Measurements from ENCODE around the gene TENT4A. TPM values are rescaled to one million over a fixed set of nuclear protein-coding genes. Genes with fewer than 3 reads are reported as not detected.
A peak's percentile ranks its signal among the peaks of the same experiment; 100 is the strongest.

Gene TENT4A
- total RNA-seq, 1 experiment from 2014 or later: 39.3 TPM

GRCh38 chr5:6712142-6712576 lies 1.1 kb upstream of the TENT4A start:
- TF ChIP-seq EZH2 (IDR thresholded peaks at IDR 0.05; ENCODE audit: low read length, unreplicated experiment): no peak
- TF ChIP-seq EZH2phosphoT487 (IDR thresholded peaks at IDR 0.05; ENCODE audit: borderline replicate concordance, low read length): no peak
- peak; percentile 38; the same call in 1 of the 2 replicates for TF ChIP-seq CTCF (conservative IDR thresholded peaks at IDR 0.05; ENCODE audit: low read depth, low read length)
- peaks cover 28% of the 10 kb centered on the region for H3K4me1 ChIP-seq (ENCODE audit: insufficient read depth, low read length)
- peak; percentile 26 for ATAC-seq
- peaks cover 26% of the 10 kb centered on the region for H4K20me1 ChIP-seq (ENCODE audit: low read length)
- intact Hi-C loops (cut with micrococcal nuclease): loop anchor here (2.0 kb wide), 1 partner anchor 33 kb away; no protein-coding TSS in a partner anchor
- H3K9me2 ChIP-seq (replicated peaks; ENCODE audit: low read length): no peaks in the 10 kb centered on the region
- H3F3A ChIP-seq (ENCODE audit: low read length, unreplicated experiment): no peaks in the 10 kb centered on the region
- TSS peak; percentile 91 for BruUV-seq (replicated peaks)
- H3K4me2 ChIP-seq (ENCODE audit: low read length): peak overlapping the region; percentile 85
- no peaks in the 10 kb centered on the region for H3K9me3 ChIP-seq (ENCODE audit: low read length)
- peak overlapping the region; percentile 86 for H3K27ac ChIP-seq (ENCODE audit: low read length)
- no peaks in the 10 kb centered on the region for H3K27me3 ChIP-seq (ENCODE audit: low read length)
- H3K36me3 ChIP-seq (ENCODE audit: low read depth, low read length): no peaks in the 10 kb centered on the region; the same call in 1 of the 2 replicates
- ChIA-PET CTCF (interaction anchor here (0.6 kb wide), 1 partner anchor 79 kb away, joined by 5 read pairs; the partner anchor contains the start of gene NSUN2), POLR2A (ENCODE audit: unreplicated experiment) (no interaction called here)
- H3K79me2 ChIP-seq (ENCODE audit: low read length): peaks cover 31% of the 10 kb centered on the region
- peak overlapping the region; percentile 88 for H3K9ac ChIP-seq (ENCODE audit: low read length)
- H2AFZ ChIP-seq (ENCODE audit: low read length): peak overlapping the region; percentile 87
- DNase-seq: peak; percentile 80
- peak overlapping the region; percentile 73 for H3K4me3 ChIP-seq (ENCODE audit: low read length)

GRCh38 chr5:6712577-6713273 lies 507 bp upstream of the TENT4A start:
- Histone ChIP-seq H3F3A (ENCODE audit: low read length, unreplicated experiment) (no peaks in the 10 kb centered on the region), H3K27me3 (ENCODE audit: low read length) (no peaks in the 10 kb centered on the region), H3K4me1 (ENCODE audit: insufficient read depth, low read length) (peaks cover 33% of the 10 kb centered on the region), H3K9ac (ENCODE audit: low read length) (peak overlapping the region; percentile 88), H3K27ac (ENCODE audit: low read length) (peak overlapping the region; percentile 86), H3K79me2 (ENCODE audit: low read length) (peaks cover 36% of the 10 kb centered on the region), H3K9me3 (ENCODE audit: low read length) (no peaks in the 10 kb centered on the region), H3K36me3 (ENCODE audit: low read depth, low read length) (no peaks in the 10 kb centered on the region; the same call in 1 of the 2 replicates), H2AFZ (ENCODE audit: low read length) (peak overlapping the region; percentile 87), H3K9me2 (replicated peaks; ENCODE audit: low read length) (no peaks in the 10 kb centered on the region), H3K4me2 (ENCODE audit: low read length) (peak overlapping the region; percentile 85), H4K20me1 (ENCODE audit: low read length) (peaks cover 31% of the 10 kb centered on the region), H3K4me3 (ENCODE audit: low read length) (peak overlapping the region; percentile 73)
- DNase-seq: peak; percentile 100
- intact Hi-C loops (cut with micrococcal nuclease): loop anchor here (1.0 to 2.0 kb wide), 2 partner anchors 32 to 79 kb away; partner anchors contain the start of genes NSUN2 and SRD5A1
- peak; percentile 63 for ATAC-seq
- no TSS peak for BruUV-seq (replicated peaks)
- ChIA-PET POLR2A (ENCODE audit: unreplicated experiment) (interaction anchor here (0.7 kb wide), 1 partner anchor 1281 kb away, joined by 4 read pairs; no protein-coding TSS in a partner anchor), CTCF (no interaction called here)
- no peak for TF ChIP-seq EZH2phosphoT487 (IDR thresholded peaks at IDR 0.05; ENCODE audit: borderline replicate concordance, low read length)
- no peak for TF ChIP-seq EZH2 (IDR thresholded peaks at IDR 0.05; ENCODE audit: low read length, unreplicated experiment)
- TF ChIP-seq CTCF (conservative IDR thresholded peaks at IDR 0.05; ENCODE audit: low read depth, low read length): no peak

Data from PC-3 (cell line).